ENCODE measurements around the gene SYNGR1.

SYNGR1 gene

DNA sequence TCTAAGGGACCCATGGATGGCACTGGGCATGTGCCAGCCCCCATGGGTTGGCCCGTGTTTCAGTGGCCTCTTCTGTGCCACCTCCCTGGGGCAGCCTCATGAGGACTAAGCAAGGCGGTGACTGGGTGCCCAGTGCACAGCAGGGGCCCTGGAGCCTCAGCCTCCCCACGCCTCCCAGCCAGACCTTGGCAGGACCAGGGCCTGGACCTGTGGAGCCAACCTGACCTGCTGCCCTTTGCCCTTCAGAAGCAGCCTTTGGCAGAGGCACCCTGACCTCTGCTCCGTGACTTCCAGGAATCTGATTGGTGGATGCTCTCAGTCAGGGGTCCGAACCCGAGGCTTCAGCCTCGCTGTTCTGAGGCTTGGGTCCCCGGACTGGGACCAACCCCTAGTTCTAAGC, 25.0 kb downstream of the SYNGR1 start:
- DNase-seq = no peak

DNA sequence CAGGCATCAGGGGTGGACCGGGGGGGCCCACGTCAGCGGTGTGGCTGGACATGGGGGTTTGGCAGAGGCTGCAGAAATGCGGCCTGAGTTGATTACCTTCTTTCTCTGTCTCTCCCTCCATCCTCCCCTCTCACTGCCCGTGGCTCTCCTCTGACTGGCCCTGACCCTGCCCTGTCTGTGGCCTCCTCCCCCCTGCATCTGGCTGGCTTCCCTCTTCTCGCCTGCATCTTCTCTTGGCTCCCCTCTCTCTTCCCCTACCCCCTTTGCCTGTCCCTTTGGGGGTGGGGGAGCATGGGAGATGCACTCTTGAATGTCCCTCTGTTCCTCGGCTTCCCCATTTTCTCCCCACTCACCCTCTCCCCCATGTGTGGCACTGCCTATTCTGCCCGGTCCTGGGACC, 25.9 kb downstream of the SYNGR1 start:
- no peak for DNase-seq

GRCh38 chr22:39379756-39380730, 30.3 kb downstream of the SYNGR1 start:
- peak; percentile 30 for DNase-seq

DNA sequence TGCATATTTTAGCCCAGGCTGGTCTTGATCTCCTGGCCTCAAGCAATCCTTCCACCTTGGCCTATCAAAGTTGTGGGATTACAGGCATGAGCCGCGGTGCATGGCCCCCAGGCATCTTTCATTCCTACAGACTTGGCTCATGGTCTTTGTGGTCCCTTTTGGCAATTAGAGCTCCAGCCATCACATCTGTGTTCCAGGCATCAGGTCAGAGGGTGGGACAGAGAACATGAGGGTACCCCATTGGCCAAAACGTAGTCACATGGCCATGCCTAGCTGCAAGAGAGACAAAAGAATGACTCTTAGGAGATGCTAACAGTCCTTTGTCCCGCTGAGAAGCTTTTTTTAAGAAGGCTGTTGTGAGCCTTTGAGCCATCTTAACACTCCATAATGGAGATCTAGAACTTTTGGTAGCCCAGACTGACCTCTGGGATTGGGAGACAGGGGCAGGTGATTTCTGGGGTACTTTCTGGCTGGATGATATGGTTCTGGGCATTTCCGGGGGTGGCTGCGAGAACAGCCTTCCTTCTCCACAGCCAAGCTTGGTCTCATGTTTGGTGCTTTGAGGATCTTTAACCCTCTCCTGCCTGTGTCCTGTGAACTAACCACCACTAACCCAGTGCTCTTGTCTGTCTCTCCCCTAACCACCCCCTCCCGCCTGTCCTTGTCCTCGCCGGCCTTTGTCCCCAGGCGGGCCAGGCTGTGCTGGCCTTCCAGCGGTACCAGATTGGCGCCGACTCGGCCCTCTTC, 31.4 kb downstream of the SYNGR1 start:
- DNase-seq = peak; percentile 37

- no peak for DNase-seq
Measured at GRCh38 chr22:39381930-39382329, 32.1 kb downstream of the SYNGR1 start.

DNA sequence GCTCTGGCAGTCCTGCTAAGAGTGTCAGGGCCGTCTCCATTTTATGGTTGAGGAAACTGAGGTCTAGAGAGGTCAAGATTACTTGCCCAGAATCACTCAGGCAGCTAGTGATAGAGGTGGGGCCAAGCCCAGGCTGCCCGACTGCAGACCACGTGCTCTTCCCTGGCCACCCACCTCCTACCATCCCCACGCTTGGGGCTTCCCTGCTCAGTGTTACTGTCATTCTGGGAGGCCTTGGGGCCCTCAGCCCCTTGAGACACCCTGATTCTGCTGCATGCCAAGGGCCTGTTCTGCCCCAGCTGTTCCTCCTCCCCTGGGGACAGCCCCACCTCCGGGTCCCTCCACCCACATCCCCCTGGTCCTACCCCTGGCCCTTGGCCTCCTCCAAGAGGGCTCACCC, 32.6 kb downstream of the SYNGR1 start:
- no peak for DNase-seq

DNA sequence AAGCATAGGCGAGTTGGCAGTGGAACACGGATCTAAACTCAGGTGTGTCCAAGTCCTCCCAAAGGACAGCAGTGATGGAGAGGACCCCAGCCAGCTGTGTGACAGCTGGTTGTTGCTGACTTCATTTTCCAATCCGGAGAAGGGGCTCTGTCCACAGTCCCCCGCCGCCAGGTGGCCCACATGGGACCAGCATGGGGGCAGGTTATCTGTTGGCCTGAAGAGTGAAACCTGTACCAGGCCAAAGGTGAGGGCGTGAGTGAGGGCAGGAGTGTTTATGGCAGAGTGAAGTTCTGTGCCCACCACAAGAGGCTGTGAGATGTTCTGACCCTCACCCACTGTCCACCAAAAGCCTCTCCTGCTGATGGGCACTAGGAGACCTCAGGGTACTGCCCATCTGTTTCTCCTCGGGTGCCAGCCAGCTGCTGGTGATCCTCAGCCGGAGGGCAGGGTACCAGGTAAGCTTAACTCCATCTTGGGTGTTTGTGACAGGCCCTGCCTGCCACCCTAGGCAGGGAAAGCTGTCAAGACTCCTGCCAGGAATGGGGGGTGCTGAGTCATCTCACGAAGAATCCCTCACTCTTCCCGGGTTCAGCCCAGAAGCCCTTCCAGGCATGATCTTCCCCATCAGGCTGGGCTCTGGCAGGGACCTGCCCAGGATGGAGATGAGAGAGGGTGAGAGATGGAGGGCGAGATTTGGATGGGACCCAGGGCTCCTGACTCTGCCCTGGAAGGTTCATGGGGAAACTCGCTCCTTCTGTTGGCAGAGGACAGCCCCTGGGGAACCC, 34.2 kb downstream of the SYNGR1 start:
- DNase-seq = no peak

DNA sequence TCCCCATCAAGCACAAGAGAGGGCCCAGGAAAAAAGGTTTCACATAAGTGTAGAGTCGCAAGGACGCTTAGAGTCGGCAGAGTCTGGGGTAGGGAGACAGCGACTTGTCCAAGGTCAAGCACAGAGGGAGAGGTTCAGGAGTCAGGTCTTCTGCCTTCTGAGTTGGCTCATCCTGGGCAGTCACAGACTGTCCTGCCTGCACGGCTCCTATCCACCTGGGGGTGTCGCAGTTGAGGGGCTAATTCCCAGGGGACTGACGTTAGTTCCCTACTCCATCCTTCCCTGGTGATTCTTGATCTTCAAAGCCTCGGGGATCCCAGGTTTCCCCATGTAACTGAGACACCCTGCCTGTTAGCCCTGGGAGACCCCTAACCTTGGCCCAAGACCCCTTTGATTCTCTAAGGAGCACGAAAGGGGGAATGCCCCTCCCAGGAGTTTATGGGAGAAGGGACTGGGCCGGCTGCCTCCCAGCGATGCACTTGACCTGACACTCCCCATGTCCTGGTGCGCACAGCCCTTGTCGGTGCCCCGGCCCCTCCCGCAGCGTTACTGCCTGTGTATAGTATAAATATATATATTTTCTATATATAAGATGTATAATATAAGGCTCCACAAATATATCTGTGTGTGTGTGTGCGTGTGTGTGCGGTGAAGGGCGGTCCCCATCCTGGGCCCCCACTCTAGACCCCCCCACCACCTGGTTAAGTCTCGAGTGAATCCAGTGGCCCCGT, 35.1 kb downstream of the SYNGR1 start:
- DNase-seq = peak; percentile 27

GRCh38 chr22:39388261-39389011, 38.6 kb downstream of the SYNGR1 start:
- peak; percentile 92 for DNase-seq

DNA sequence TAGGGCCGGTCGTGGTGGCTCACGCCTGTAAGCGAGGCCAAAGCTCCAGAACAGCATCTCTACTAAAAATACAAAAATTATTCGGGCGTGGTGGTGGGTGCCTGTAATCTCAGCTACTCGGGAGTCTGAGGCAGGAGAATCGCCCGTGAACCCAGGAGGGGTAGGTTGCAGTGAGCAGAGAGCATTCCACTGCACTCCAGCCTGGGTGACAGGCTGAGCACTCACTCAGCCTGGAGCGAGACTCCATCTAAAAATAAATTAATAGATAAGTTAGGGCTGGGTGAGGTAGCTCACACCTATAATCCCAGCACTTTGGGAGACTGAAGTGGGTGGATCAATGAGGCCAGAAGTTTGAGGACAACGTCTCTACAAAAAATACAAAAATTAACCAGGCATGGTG, 39.6 kb downstream of the SYNGR1 start:
- no peak for DNase-seq

- no peak for DNase-seq
Measured at GRCh38 chr22:39392341-39392948, 42.7 kb downstream of the SYNGR1 start.

GRCh38 chr22:39395936-39396796, 46.4 kb downstream of the SYNGR1 start:
- DNase-seq = no peak

- DNase-seq = no peak
Measured at GRCh38 chr22:39396797-39397195, 47.0 kb downstream of the SYNGR1 start.

GRCh38 chr22:39401301-39401631, 51.5 kb downstream of the SYNGR1 start:
- no peak for DNase-seq

GRCh38 chr22:39405346-39406085, 55.7 kb downstream of the SYNGR1 start:
- no peak for DNase-seq

DNA sequence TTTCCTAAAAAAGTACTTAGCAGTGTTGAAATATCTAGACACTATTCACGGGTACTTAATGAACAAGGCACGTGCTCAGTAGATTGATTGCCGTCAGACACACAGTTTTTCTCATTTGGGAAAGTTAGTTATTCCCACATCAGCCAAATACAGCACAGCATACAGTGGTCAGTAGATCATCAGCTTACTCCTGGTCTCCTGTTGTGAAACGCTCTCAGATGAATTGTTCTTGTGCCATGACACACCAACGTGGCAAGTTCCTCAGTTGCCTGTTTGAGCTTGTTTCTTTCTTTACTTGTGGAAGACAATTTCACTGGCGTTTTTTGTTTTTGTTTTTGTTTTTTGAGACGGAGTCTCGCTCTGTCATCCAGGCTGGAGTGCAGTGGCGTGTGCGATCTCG, 58.4 kb downstream of the SYNGR1 start:
- DNase-seq = no peak

GRCh38 chr22:39408807-39409206, 59.0 kb downstream of the SYNGR1 start:
- DNase-seq = no peak

DNA sequence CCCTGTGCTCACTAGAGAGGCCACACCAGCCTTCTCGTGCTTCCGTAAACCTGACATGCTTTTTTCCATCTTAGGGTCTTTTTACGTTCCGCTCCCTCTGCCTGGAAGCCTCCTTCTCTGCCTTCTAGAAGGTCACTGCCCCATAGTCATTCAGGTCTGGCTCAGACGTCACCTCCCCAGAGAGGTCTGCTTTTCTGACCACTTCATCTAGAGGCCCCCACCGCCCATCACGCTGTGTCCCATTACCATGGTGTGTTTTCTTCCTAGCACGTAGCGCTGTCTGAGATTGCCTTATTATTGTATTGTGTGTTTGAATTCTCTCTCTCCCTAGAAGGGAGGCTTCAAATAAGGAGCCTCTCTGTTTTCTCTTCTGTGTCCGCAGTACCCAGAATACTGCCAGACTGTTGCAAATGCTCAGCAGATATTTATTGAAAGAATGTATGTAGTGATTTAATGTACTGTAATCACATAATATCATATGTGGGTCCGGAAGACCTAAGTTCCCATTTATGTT, 59.8 kb downstream of the SYNGR1 start:
- DNase-seq = no peak

DNA sequence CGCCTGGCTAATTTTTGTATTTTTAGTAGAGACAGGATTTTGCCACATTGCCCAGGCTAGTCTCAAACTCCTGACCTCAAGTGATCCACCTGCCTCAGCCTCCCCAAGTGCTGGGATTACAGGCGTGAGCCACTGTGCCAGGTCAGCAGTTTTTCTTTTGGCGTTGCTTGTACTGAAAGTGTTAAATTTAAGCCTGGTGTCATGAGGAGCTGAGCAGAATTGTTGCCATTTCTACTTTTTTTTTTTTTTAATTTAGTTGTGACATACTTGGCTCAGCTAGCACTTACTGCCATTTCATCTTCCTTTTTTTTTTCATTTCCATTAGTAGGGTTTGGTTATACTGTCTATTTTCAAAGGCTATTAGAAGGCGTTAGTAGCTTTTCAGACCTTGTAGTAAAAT, 60.5 kb downstream of the SYNGR1 start:
- DNase-seq = peak; percentile 49

Data from hematopoietic multipotent progenitor cell treated with erythropoietin and hydrocortisone succinate and interleukin-3 and kit ligand, for 4 days (in vitro differentiated cells).